Mucosa of descending colon (tissue), 3 donors: ENCODE data around the gene C14orf132. TPM values are rescaled to one million over a fixed set of nuclear protein-coding genes. Genes with fewer than 3 reads are reported as not detected.

ENCODE experiments used
- ATAC-seq: fragments of 200-7000 bp; cut with Tn5 transposase; one replicate; pipeline ENCODE4 v1.9.1; 2020; ENCODE audit warnings: mild to moderate bottlenecking, moderate library complexity
- DNase-seq, 3 donors: peaks; one replicate each; pipeline ENCODE4 v3.0.0-alpha.2; 2020
- H3K36me3 ChIP-seq: fragments of 200-600 bp; one replicate; pipeline ENCODE4 v1.8.0; 2021; ENCODE audit warnings: low read depth, mild to moderate bottlenecking
- H3K4me1 ChIP-seq: fragments of 200-600 bp; one replicate; pipeline ENCODE4 v1.8.0; 2021; ENCODE audit warnings: low read depth, mild to moderate bottlenecking
- H3K4me3 ChIP-seq: fragments of 200-600 bp; one replicate; pipeline ENCODE4 v1.8.0; 2021; ENCODE audit warnings: mild to moderate bottlenecking
- H3K9me3 ChIP-seq: fragments of 200-600 bp; one replicate; pipeline ENCODE4 v1.8.0; 2021; ENCODE audit warnings: mild to moderate bottlenecking
- CTCF ChIP-seq: fragments of 200-600 bp; IDR thresholded peaks from one replicate; pipeline ENCODE4 v1.8.0; 2022; ENCODE audit warnings: antibody characterized with exemption, mild to moderate bottlenecking
- intact Hi-C, 2 donors: fragments of 100-400 bp; cut with DNase I in 1 of 2; cut with micrococcal nuclease in 1 of 2; formaldehyde crosslinking; loops; one replicate each; pipeline versions ENCODE4 v1.11.0 to v1.11.1; 2022; cut with DNase I, micrococcal nuclease
- total RNA-seq, 3 donors: library from RNA; stranded (reverse); fragmentation: NEBNext Ultra II Directional in 2 of 3; extraction: Animal tissue kit (Norgen Biotek cat#: 25700) in 2 of 3; gene quantifications; one replicate each; pipeline versions ENCODE4 v1.2.1 to v1.2.4, GENCODE V29; 2021 to 2023
- donor health status: DM: no; HTN: no; CAD: no; lungs with moderate emphysema.
- donor health status: DM: no; HTN: no; CAD: no.
- donor health status: DM: no; HTN: yes; CAD: no.

The C14orf132 gene
- total RNA-seq, 3 donors from 2014 or later, result 1.8 to 21.8 (median 4.9) TPM

- Histone ChIP-seq H3K9me3 (no peaks in the 10 kb centered on the region), H3K36me3 (no peaks in the 10 kb centered on the region), H3K4me3 (no peak overlapping the region), H3K4me1 (no peaks in the 10 kb centered on the region)
- no peak for TF ChIP-seq CTCF
- intact Hi-C loops, result loop anchor here (2.0 to 10.0 kb wide), 3 partner anchors 62 to 322 kb away; no protein-coding TSS in a partner anchor
- ATAC-seq (no peak), DNase-seq (no peak)
Observed at GRCh38 chr14:96103075-96103474, 63.9 kb downstream of the C14orf132 start.

- Histone ChIP-seq H3K4me3 (no peak overlapping the region), H3K4me1 (no peaks in the 10 kb centered on the region), H3K36me3 (no peaks in the 10 kb centered on the region), H3K9me3 (no peaks in the 10 kb centered on the region)
- ATAC-seq (no peak), DNase-seq (no peak)
- no peak for TF ChIP-seq CTCF
- intact Hi-C loops, result loop anchor here (2.0 to 10.0 kb wide), 3 partner anchors 61 to 321 kb away; no protein-coding TSS in a partner anchor
Observed at GRCh38 chr14:96103560-96104460, 64.6 kb downstream of the C14orf132 start.

- DNase-seq, result peak; percentile 81 to 87 (median 82)
- no peak overlapping the region for H3K4me3 ChIP-seq
- intact Hi-C loops, result loop anchor here (10.0 kb wide), 2 partner anchors 60 to 320 kb away; no protein-coding TSS in a partner anchor
- no peaks in the 10 kb centered on the region for H3K36me3 ChIP-seq
- TF ChIP-seq CTCF, result no peak
- no peaks in the 10 kb centered on the region for H3K9me3 ChIP-seq
- ATAC-seq, result peak; percentile 85
- no peaks in the 10 kb centered on the region for H3K4me1 ChIP-seq
Observed at GRCh38 chr14:96104469-96105057, 65.4 kb downstream of the C14orf132 start.

GRCh38 chr14:96105089-96105925 is 66.1 kb downstream of the C14orf132 start:
- DNase-seq, result peak in 1 of 3 donors; percentile 33
- Histone ChIP-seq H3K36me3 (no peaks in the 10 kb centered on the region), H3K4me1 (no peaks in the 10 kb centered on the region), H3K4me3 (no peak overlapping the region), H3K9me3 (no peaks in the 10 kb centered on the region)
- TF ChIP-seq CTCF, result no peak
- intact Hi-C loops, result loop anchor here (10.0 kb wide), 2 partner anchors 59 to 319 kb away; no protein-coding TSS in a partner anchor
- no peak for ATAC-seq

GRCh38 chr14:96105926-96106441 is 66.8 kb downstream of the C14orf132 start:
- H3K36me3 ChIP-seq, result no peaks in the 10 kb centered on the region
- ATAC-seq (peak; percentile 78), DNase-seq (peak; percentile 56 to 79 (median 70))
- no peak overlapping the region for H3K4me3 ChIP-seq
- no peaks in the 10 kb centered on the region for H3K4me1 ChIP-seq
- H3K9me3 ChIP-seq, result no peaks in the 10 kb centered on the region
- intact Hi-C loops, result loop anchor here (10.0 kb wide), 2 partner anchors 59 to 319 kb away; no protein-coding TSS in a partner anchor
- TF ChIP-seq CTCF, result no peak
